ENCODE results near the gene DYNLRB1. TPM values are rescaled to one million over a fixed set of nuclear protein-coding genes. Genes with fewer than 3 reads are reported as not detected.

The DYNLRB1 gene
- total RNA-seq, 4 donors from 2014 or later = 20.8 to 289 (median 149) TPM

DNA sequence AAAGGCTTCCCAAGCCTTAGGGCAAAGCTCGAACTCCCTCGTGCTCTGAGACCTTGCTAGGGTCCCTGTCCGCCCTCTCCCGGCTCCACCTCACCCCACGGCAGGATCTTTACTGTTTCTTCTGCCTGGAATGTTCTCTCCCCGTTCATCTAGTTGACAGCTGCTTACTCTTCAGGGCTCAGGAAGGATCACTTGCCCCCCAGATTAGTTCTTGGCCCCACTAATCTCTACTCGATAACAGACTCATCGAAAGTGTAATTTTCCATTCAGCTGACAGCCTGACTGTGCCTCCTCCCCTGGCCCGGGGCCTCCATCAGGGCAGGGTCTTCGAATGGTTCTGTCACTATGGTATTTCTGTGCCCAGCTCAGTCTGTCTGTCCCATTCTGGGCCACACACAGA lies 45.4 kb downstream of the DYNLRB1 start:
- H3K4me1 ChIP-seq = peaks cover 0 to 6% of the 10 kb centered on the region in 2 donors
- H3K4me3 ChIP-seq = no peak overlapping the region
- TF ChIP-seq POLR2A (IDR thresholded peaks at IDR 0.05) = no peak
- TF ChIP-seq, protein P1, sequence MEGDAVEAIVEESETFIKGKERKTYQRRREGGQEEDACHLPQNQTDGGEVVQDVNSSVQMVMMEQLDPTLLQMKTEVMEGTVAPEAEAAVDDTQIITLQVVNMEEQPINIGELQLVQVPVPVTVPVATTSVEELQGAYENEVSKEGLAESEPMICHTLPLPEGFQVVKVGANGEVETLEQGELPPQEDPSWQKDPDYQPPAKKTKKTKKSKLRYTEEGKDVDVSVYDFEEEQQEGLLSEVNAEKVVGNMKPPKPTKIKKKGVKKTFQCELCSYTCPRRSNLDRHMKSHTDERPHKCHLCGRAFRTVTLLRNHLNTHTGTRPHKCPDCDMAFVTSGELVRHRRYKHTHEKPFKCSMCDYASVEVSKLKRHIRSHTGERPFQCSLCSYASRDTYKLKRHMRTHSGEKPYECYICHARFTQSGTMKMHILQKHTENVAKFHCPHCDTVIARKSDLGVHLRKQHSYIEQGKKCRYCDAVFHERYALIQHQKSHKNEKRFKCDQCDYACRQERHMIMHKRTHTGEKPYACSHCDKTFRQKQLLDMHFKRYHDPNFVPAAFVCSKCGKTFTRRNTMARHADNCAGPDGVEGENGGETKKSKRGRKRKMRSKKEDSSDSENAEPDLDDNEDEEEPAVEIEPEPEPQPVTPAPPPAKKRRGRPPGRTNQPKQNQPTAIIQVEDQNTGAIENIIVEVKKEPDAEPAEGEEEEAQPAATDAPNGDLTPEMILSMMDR (IDR thresholded peaks at IDR 0.05) = no peak
- no peak for DNase-seq
- H3K27me3 ChIP-seq = no peaks in the 10 kb centered on the region
- H3K36me3 ChIP-seq = no peaks in the 10 kb centered on the region
- H3K27ac ChIP-seq = no peak overlapping the region
- intact Hi-C loops (cut with DNase I; ENCODE audit: low total_unique reads) = no loop called here
- H3K9me3 ChIP-seq = no peaks in the 10 kb centered on the region

DNA sequence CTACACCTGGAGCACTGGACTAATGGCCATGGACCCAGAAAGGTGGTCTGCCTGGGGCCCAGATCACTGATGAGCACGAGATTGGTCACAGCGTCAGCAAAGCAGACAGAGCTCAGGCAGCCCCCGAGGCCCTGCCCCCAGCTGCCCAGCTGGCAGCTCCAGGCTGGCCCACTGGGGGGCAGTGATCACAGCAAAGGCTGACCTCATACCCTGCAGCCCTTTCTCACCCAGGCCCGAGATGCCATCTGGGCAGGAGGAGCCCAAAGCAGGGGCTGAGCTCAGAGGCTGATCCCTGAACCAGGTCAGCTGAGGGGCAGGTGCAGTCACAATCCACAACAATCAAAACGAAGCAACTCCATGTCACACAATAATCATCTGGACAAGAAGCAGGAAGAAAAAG lies 46.4 kb downstream of the DYNLRB1 start:
- Histone ChIP-seq H3K4me1 (peaks cover 0 to 6% of the 10 kb centered on the region in 2 donors), H3K27me3 (no peaks in the 10 kb centered on the region), H3K36me3 (no peaks in the 10 kb centered on the region), H3K27ac (no peak overlapping the region), H3K9me3 (no peaks in the 10 kb centered on the region), H3K4me3 (no peak overlapping the region)
- intact Hi-C loops (cut with DNase I; ENCODE audit: low total_unique reads) = no loop called here
- DNase-seq = no peak
- TF ChIP-seq, protein P1 (IDR thresholded peaks at IDR 0.05) = peak in 2 of 4 experiments; percentile 8 to 25
- no peak for TF ChIP-seq POLR2A (IDR thresholded peaks at IDR 0.05)

DNA sequence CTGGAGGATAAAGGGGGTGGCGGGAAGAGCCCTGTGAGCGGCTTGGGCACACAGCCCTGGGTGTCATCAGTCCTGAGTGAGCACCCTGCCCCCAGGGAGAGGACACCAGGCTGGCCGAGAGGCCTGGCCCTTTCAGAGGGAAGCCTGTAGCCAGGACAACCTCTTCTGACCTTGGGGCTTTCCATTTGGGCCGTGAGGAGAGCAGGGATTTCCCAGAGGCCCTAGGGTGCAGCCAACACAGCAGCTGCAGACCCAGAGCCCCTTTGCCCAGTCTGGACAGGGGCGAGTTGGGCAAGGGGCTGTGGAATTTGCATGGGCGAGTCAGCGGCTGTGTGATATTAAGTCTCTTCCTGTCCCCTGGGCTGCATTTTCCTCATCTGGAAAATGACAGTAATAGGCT lies 48.6 kb downstream of the DYNLRB1 start:
- no peaks in the 10 kb centered on the region for H3K36me3 ChIP-seq
- no peak overlapping the region for H3K4me3 ChIP-seq
- H3K9me3 ChIP-seq = no peaks in the 10 kb centered on the region
- intact Hi-C loops (cut with DNase I; ENCODE audit: low total_unique reads) = no loop called here
- H3K4me1 ChIP-seq = peaks cover 0 to 4% of the 10 kb centered on the region in 2 donors
- no peak for TF ChIP-seq POLR2A (IDR thresholded peaks at IDR 0.05)
- TF ChIP-seq, protein P1 (IDR thresholded peaks at IDR 0.05) = no peak
- DNase-seq = no peak
- no peaks in the 10 kb centered on the region for H3K27me3 ChIP-seq
- H3K27ac ChIP-seq = no peak overlapping the region

DNA sequence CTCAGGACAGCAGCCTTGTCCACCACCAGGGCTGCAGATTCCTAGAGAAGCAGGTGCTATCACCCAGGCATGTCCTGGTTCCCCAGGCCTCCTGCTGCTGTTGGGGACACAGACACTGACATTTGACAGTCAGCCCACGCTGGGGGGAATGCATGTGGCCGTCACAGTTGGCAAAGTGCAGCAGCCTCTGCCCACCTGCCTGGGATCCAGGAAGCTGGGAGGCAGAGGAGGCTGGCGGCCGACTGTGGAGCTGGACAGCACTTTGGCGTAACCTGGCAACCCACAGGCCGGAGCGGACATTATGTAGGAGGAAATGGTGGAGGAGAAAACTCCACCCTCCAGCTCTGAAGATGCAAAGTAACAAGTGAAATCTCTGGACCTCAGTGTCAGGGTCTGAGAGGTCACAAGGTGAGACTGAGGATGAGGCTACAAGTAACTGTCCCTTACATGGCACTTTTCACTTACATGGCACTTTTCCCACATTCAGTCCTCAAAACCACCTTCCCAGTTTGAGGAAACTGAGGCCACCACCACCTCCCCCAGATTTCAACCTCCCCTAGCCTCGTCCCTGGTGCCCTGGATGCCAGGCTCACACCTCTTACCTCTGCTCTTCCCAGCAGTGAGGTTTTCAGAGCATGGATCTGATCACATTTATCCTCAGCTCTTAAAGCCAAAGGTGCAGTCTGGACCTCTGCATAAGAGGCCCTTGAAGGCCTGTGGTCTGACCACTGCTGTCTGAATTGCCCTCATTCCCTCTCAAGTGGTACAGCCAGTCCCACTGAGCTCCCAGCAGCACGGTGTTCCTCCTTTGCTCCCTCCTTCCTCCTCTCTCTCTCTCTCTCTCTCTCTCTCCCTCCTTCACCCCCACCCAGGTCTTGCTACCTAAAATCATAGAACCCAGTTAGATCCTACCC lies 51.0 kb downstream of the DYNLRB1 start:
- H3K27ac ChIP-seq = no peak overlapping the region
- no peaks in the 10 kb centered on the region for H3K36me3 ChIP-seq
- no peaks in the 10 kb centered on the region for H3K4me1 ChIP-seq
- TF ChIP-seq POLR2A (IDR thresholded peaks at IDR 0.05) = no peak
- TF ChIP-seq, protein P1 (IDR thresholded peaks at IDR 0.05) = no peak
- intact Hi-C loops (cut with DNase I; ENCODE audit: low total_unique reads) = no loop called here
- H3K4me3 ChIP-seq = no peak overlapping the region
- H3K27me3 ChIP-seq = no peaks in the 10 kb centered on the region
- H3K9me3 ChIP-seq = no peaks in the 10 kb centered on the region
- no peak for DNase-seq
